WI38 (cell line): ENCODE data around the gene MTPN.

Experiments used
- H3K4me3 ChIP-seq: 2 replicates; pipeline ENCODE4 v1.5.1; 2011; ENCODE audit warnings: low read depth, mild to moderate bottlenecking, control low read depth, low read length
- TF ChIP-seq, protein P1 (sequence below): IDR thresholded peaks from 2 replicates; pipeline ENCODE4 v1.5.1; 2012; ENCODE audit warnings: low read depth, mild to moderate bottlenecking, control low read depth, low read length

The MTPN gene

DNA sequence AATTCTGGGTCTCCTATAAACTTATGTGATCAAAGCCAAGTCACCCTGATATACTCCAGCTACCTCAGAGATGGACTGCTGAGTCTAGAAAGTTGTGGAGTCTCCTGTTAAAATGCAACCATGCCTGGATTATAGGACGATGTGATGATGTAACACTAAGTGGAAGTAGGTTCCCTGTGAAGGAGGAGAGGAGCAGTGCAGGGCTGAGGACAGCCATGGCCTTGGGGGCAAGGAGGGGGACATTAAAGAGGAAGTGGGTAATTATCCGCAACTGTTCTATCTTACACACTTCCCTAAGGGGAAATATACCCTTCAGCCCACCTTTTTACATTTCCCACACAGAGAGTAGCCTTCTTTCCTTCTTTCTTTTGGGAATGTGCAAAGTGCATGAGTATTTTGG, 63.8 kb downstream of the MTPN start:
- no peak overlapping the region for H3K4me3 ChIP-seq
- TF ChIP-seq, protein P1, sequence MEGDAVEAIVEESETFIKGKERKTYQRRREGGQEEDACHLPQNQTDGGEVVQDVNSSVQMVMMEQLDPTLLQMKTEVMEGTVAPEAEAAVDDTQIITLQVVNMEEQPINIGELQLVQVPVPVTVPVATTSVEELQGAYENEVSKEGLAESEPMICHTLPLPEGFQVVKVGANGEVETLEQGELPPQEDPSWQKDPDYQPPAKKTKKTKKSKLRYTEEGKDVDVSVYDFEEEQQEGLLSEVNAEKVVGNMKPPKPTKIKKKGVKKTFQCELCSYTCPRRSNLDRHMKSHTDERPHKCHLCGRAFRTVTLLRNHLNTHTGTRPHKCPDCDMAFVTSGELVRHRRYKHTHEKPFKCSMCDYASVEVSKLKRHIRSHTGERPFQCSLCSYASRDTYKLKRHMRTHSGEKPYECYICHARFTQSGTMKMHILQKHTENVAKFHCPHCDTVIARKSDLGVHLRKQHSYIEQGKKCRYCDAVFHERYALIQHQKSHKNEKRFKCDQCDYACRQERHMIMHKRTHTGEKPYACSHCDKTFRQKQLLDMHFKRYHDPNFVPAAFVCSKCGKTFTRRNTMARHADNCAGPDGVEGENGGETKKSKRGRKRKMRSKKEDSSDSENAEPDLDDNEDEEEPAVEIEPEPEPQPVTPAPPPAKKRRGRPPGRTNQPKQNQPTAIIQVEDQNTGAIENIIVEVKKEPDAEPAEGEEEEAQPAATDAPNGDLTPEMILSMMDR, result no peak

DNA sequence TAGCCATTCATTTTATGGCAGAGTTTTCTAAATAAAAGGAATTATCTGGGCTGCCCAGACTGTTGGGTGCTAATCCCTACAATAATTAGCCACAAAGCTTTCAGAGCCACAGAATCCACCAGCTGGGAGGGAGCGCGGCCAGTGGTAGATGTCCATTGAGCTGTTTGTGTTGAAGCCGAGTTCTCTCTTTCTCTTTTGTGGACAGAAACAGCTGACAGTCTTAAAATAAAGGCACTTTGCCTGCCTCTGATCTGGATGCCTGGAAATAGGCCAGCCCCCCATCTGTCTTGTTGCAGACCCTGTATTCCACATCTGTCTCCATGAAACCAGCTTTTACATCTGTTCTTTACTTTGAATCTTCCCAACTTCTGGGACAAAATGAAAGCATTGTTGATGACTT, 66.1 kb downstream of the MTPN start:
- TF ChIP-seq, protein P1, result no peak
- no peak overlapping the region for H3K4me3 ChIP-seq

DNA sequence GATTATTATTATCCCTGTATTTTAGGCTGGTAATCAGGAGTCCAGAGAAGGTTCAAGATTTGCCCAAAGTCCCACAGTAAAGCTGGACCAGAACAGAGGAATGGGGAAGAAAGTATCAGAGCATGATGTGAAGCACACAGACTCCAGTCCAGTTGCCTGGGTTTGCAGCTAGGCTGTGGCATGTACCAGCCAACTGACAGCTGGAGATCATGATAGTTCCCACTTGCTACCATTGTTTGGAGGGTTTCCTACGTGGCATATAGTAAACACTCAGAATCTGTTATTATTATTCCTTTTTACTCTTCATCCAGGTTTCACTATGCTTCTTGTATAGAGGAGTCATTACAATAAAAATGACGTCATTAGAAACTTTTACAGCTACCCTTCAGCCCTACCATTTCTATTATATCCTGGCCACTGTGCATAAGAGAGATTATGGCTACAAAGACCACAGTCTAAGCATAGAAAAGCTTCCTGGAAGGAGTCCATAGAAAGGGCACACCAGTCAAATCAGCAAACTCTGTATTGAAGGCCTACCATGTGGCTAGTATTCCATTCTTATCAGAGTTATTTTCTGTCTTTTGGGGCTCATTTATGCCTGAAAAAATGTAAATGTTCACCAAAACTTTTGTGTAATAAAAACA, 66.6 kb downstream of the MTPN start:
- TF ChIP-seq, protein P1, result no peak
- no peak overlapping the region for H3K4me3 ChIP-seq

DNA sequence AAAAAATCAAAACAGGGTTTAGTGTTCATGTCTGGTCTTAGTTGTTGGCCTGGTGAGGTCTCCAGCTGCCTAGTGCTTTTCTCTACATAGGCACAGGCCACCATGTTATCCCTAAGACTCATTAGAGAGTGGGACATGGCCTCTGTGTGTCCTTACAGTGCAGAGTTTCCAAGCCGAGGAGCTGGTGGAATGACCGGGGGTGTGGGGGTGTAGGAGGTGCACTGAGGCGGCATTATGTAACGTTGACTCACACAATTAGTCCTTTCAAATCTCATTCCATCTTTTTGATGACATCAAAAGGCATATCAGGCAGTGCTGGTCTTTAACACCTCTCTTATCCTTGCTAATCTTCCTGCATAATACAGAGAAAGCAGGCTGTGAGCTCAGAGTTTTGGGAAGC, 71.3 kb downstream of the MTPN start:
- TF ChIP-seq, protein P1, result no peak
- no peak overlapping the region for H3K4me3 ChIP-seq

DNA sequence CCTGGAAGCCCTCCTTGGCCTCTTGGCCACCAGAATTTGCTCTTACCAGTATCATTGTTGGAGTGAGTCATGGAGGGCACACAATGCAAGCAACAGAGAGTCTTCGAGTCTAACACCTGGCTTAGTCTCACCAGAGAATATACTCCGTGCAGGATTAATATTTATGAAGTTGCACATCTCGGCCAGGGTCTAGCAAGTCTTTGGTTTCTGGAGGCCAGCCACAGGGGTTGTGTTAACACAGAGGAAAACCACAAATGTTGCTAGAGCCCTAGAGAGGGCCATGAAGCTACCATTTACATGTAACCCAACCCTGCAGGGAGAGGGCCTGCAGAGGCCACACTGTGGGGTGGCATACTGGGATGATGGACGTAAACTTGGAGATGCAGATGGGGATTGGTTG, 71.8 kb downstream of the MTPN start:
- TF ChIP-seq, protein P1, result no peak
- no peak overlapping the region for H3K4me3 ChIP-seq

DNA sequence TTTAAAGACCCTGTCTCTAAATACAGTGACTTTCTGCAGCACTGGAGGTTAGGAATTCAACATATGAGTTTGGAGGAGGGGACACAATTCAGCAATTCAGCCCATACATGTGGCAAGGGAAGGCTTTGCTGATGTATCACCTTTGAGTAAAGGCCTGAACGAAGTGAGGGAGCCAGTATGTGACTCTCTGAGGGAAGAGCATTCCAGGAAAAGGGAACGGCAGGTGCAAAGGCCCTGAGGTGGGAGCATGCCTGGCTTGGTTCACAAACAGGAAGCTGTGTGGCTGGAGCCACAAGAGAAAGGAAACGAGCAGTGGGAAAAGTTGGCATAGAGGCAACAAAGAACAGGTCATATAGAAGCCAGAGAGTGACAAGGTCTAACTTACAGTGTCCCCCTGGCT, 72.9 kb downstream of the MTPN start:
- TF ChIP-seq, protein P1, result no peak
- no peak overlapping the region for H3K4me3 ChIP-seq

DNA sequence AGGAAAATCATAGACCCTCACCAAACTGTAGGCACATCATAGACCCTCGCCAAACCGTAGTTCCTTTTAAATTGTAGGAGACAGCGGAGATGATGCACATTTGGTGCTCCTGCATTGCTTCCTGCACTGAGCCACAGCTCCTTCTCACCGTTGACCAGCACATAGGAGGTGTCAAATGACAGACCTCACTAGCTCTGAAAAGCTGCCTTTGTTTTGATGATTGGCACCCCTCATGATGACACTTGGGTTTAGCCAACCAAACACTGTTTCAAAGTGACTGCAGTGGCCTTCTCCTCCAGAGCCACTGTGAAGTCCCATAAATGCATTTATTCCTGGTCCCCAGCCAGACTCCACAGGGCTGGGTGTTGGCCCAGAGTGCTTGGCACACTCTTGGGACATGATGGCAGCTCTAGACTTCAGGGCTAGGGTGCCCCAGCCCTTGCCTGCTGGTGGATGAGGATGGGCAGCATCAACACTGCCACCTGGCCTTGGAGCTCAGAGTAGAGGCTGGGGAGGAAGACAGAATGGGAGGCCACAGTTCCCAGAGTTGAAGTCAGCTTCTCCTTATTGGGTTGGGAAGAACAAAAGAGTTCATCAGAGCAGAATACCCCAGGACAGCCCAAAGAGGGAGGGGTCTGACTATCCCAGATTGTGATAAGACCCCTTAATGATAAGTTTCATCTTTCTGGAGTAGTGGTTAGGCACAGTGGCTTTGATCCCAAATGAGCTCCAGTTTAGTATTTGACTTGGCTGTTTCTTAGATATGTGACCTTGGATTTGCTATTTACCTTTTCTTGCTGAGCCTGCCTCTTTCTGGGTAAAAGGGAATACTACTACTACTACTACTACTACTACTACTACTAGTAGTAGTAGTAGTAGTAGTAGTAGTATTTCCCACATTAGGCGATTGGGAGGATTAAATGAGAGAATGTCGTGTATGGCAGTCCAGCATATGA, 75.3 kb downstream of the MTPN start:
- H3K4me3 ChIP-seq, result no peak overlapping the region
- TF ChIP-seq, protein P1, result no peak
